ENCODE results near the gene FBRS.

Gene FBRS

DNA sequence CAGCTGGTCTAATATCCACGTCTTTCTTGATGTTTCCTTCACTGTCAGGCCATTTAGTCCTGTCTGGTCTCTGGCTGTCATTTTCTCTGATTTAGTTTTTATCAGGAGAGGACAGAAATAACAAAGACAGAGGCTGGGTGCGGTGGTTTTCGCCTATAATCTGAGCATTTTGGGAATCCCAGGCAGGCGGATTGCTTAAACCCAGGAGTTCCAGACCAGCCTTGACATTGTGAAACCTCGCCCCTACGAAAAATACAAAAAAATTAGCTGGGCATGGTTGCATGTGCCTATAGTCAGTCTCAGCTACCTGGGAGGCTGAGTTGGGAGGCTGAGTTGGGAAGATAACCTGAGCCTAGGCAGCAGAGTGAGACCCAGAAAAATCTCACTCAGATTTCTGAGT lies 47.8 kb downstream of the FBRS start:
- H3K4me3 ChIP-seq (ENCODE audit: low read depth, low read length) = no peak overlapping the region
- no peak for DNase-seq (ENCODE audit: low read depth)
- TF ChIP-seq, protein P1, sequence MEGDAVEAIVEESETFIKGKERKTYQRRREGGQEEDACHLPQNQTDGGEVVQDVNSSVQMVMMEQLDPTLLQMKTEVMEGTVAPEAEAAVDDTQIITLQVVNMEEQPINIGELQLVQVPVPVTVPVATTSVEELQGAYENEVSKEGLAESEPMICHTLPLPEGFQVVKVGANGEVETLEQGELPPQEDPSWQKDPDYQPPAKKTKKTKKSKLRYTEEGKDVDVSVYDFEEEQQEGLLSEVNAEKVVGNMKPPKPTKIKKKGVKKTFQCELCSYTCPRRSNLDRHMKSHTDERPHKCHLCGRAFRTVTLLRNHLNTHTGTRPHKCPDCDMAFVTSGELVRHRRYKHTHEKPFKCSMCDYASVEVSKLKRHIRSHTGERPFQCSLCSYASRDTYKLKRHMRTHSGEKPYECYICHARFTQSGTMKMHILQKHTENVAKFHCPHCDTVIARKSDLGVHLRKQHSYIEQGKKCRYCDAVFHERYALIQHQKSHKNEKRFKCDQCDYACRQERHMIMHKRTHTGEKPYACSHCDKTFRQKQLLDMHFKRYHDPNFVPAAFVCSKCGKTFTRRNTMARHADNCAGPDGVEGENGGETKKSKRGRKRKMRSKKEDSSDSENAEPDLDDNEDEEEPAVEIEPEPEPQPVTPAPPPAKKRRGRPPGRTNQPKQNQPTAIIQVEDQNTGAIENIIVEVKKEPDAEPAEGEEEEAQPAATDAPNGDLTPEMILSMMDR (IDR thresholded peaks at IDR 0.05; ENCODE audit: control insufficient read depth, extremely low read depth, insufficient read depth) = no peak

DNA sequence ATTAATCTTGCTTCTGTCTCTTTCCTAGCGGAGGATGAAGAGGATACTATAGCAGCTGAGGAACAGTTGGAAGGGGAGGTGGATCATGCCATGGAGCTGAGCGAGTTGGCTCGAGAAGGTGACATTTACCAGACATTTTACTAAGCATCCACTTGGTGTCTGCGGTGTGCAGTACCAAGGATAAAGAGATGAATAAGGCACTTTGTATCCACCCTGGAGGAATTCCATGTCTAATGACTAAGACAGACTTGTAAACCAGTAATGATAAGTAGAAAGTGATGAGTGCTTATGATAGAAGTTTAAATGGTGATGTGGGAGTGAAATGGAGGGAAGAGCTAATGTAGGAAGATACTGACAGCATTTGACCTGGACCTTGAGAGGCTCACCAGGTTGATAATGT lies 52.7 kb downstream of the FBRS start:
- H3K4me3 ChIP-seq (ENCODE audit: low read depth, low read length) = no peak overlapping the region
- no peak for DNase-seq (ENCODE audit: low read depth)
- TF ChIP-seq, protein P1 (IDR thresholded peaks at IDR 0.05; ENCODE audit: control insufficient read depth, extremely low read depth, insufficient read depth) = no peak

DNA sequence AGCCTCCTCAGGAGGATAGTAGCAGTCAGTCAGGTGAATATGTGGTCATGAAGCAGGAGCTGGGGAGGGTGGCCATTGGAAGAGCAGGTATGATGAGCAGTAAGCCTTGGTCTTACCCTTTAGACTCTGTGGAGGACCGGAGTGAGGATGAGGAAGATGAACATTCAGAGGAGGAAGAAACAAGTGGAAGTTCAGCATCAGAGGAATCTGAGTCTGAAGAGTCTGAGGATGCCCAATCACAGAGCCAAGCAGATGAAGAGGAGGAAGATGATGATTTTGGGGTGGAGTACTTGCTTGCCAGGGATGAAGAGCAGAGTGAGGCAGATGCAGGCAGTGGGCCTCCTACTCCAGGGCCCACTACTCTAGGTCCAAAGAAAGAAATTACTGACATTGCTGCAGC lies 53.5 kb downstream of the FBRS start:
- no peak overlapping the region for H3K4me3 ChIP-seq (ENCODE audit: low read depth, low read length)
- TF ChIP-seq, protein P1 (IDR thresholded peaks at IDR 0.05; ENCODE audit: control insufficient read depth, extremely low read depth, insufficient read depth) = no peak
- DNase-seq (ENCODE audit: low read depth) = no peak

DNA sequence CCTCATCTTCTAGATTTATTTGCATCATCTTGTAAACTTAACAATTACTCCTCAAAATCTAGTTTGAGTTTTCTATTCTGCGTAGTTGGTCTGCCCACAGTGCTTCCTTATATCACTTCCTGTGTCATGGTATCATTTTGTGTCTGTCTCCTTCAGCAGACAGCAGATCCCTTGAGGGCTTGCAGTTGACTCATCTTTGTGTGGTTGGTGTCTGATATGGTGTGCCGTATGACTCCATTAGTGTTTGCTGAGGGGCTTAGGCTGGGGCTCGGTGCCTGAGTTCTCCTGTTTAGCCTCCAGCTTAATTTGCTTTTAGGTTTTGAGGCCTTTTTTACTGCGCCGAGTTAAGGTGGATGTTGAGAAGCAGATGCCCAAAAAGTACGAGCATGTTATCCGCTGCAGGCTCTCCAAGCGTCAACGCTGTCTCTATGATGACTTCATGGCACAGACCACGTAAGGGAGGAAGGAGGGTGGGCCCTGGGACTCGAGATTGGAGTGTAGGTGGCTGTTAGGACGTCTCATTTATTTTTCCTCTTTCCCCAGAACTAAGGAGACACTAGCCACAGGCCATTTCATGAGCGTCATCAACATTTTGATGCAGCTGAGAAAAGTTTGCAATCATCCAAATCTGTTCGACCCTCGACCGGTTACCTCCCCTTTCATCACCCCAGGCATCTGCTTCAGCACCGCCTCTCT lies 57.7 kb downstream of the FBRS start:
- no peak overlapping the region for H3K4me3 ChIP-seq (ENCODE audit: low read depth, low read length)
- DNase-seq (ENCODE audit: low read depth) = no peak
- TF ChIP-seq, protein P1 (IDR thresholded peaks at IDR 0.05; ENCODE audit: control insufficient read depth, extremely low read depth, insufficient read depth) = no peak

DNA sequence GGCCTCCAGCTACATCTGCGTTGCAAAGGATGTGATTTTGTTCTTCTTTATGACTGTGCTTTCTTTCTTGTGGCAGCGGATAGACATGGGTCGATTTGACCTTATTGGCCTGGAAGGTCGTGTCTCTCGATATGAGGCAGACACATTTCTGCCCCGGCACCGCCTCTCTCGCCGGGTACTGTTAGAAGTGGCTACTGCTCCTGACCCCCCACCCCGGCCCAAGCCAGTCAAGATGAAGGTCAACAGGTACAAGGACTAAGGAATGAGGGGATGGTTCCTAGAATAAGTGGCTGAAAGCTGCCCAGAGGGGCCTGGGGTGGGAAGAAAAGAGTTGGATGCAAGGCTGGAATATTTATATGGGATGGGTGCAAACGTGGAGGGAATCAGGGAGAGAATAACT lies 61.9 kb downstream of the FBRS start:
- DNase-seq (ENCODE audit: low read depth) = no peak
- no peak overlapping the region for H3K4me3 ChIP-seq (ENCODE audit: low read depth, low read length)
- TF ChIP-seq, protein P1 (IDR thresholded peaks at IDR 0.05; ENCODE audit: control insufficient read depth, extremely low read depth, insufficient read depth) = no peak
